HG02588 (cell line): ENCODE measurements around the gene PRMT5.

ENCODE experiments used
- ATAC-seq: cut with Tn5 transposase; IDR thresholded peaks from one replicate; pipeline ENCODE4 v1.9.1; 2021; ENCODE audit warnings: mild to moderate bottlenecking, moderate library complexity; ENCODE audit not compliant: unreplicated experiment

The PRMT5 gene

DNA sequence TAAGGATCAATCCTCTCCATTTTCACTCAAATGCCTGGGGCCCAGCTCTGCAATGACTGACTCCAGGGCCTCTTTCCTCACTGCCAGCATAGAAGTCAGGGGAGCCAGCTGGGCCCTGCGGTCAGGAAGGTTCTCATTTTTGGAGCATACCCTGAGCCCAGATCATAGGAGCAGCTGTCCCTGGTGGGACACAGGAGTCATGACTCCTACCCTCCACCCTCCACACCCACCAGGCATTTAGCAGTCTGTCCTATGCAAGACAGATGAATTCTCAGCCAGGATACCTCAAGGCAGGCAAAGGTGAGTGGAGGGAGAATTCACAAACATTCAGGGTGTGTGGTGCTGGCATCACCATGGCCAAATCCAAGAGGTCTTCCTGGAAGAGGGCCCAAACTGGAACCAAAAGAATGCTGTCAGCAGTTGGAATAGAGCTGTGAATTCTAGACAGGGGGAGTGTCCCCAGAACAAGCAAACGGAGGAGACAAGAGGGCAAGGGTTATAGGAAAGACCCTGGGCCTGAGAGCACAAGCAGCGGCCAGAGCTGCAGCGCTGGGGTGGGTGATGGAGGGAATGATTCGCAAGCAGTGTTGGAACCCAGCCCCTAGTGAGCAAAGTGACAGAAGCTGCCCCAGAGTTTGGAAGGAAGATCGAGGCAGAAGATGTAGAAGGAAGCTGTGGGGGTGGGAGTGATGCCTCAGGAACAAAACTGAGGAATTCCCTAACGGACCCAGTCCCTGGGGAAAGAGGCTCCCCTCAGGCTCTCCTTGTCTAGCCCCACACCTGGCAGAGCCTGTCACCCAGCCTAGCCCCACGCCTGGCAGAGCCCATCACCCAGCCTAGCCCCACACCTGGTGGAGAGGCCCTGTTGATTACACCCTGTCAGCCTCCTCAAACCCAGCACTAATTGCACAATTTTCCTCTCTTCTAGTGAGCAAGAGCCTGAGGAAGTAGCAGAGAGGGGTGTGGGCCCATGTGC is 50.6 kb downstream of the PRMT5 start:
- ATAC-seq, result no peak

DNA sequence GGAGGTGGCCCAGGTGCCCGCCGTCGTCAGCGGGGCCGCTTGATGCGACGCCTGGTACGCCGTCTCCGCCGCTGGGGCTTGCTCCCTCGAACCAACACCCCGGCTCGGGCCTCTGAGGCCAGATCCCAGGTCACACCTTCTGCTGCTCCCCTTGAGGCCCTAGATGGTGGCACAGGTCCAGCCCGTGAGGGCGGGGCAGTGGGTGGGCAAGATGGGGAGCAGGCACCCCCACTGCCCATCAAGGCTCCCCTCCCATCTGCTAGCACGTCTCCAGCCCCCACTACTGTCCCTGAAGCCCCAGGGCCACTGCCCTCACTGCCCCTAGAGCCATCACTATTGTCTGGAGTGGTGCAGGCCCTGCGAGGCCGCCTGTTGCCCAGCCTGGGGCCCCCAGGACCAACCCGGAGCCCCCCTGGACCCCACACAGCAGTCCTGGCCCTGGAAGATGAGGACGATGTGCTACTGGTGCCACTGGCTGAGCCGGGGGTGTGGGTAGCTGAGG is 52.1 kb downstream of the PRMT5 start:
- no peak for ATAC-seq

DNA sequence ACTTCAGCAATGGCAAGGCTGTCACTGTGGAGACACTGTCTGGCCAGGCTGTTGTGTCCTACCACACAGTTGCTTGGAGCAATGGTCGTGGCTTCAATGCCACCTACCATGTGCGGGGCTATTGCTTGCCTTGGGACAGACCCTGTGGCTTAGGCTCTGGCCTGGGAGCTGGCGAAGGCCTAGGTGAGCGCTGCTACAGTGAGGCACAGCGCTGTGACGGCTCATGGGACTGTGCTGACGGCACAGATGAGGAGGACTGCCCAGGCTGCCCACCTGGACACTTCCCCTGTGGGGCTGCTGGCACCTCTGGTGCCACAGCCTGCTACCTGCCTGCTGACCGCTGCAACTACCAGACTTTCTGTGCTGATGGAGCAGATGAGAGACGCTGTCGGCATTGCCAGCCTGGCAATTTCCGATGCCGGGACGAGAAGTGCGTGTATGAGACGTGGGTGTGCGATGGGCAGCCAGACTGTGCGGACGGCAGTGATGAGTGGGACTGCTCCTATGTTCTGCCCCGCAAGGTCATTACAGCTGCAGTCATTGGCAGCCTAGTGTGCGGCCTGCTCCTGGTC is 53.3 kb downstream of the PRMT5 start:
- ATAC-seq, result no peak

DNA sequence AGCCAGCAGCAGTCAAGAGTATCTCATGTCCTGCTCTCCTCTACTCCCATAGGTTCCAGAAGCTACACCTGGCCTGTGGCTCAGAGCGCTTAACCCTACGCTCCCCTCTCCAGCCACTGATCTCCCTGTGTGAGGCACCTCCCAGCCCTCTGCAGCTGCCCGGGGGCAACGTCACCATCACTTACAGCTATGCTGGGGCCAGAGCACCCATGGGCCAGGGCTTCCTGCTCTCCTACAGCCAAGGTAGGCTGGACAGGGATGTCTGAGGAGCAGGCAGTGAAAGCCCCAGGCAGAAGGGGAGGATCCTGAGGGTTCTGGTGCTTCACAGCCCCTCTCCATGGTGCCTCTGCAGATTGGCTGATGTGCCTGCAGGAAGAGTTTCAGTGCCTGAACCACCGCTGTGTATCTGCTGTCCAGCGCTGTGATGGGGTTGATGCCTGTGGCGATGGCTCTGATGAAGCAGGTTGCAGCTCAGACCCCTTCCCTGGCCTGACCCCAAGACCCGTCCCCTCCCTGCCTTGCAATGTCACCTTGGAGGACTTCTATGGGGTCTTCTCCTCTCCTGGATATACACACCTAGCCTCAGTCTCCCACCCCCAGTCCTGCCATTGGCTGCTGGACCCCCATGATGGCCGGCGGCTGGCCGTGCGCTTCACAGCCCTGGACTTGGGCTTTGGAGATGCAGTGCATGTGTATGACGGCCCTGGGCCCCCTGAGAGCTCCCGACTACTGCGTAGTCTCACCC is 54.0 kb downstream of the PRMT5 start:
- no peak for ATAC-seq

DNA sequence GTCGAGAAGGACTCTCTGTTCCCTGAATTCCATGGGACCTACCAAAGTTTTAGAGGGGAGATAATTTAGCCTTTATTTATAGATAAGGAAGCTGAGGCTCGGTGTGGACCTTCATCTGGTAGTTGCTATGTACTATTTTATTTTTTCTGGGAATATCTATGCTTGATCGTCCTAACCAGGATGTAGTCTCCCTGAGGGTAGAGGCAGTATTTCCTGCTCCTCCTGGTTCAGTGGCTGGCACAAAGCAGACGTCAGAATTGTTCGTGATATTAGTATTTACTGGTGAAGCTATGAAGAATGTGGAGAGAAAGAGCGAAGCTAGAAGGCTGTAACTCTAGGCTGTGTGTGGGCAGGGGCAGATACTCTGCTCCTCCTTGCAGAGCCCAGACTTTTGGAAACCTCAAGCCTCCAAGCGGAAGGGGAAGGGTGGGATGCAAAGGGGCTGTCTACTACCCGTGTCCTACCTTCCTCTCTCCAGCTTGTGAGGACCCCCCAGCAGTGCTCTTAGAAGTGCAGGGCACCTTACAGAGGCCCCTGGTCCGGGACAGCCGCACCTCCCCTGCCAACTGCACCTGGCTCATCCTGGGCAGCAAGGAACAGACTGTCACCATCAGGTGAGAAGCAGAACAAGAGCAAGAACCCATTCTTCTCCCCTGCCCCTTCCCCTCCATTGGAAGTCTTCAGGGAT is 56.2 kb downstream of the PRMT5 start:
- ATAC-seq, result no peak

DNA sequence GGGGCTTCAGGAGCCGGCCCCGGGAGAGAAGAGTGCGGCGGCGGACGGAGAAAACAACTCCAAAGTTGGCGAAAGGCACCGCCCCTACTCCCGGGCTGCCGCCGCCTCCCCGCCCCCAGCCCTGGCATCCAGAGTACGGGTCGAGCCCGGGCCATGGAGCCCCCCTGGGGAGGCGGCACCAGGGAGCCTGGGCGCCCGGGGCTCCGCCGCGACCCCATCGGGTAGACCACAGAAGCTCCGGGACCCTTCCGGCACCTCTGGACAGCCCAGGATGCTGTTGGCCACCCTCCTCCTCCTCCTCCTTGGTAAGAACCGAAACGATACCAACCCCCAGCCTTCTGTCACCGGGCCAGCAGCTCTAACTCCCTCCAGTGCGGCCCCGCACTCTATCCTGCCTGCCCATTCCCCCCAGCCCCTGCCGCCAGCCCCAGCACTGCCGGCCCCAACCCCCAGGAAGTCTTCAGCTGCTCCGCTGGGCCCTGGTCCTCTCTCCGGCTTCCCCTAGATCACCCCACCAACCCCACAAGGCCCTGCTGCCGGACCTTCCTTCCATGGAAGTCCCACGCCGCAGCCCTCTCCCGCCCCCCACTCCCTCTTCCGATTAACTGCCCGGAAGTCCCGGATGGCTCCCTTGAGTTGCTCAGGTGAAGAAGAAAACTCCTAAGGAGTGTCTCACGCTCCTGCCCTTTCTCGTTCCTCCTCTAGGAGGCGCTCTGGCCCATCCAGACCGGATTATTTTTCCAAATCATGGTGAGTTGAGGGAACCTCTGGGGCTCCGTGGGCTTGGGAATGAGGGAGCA is 56.9 kb downstream of the PRMT5 start:
- ATAC-seq, result peak; percentile 21

DNA sequence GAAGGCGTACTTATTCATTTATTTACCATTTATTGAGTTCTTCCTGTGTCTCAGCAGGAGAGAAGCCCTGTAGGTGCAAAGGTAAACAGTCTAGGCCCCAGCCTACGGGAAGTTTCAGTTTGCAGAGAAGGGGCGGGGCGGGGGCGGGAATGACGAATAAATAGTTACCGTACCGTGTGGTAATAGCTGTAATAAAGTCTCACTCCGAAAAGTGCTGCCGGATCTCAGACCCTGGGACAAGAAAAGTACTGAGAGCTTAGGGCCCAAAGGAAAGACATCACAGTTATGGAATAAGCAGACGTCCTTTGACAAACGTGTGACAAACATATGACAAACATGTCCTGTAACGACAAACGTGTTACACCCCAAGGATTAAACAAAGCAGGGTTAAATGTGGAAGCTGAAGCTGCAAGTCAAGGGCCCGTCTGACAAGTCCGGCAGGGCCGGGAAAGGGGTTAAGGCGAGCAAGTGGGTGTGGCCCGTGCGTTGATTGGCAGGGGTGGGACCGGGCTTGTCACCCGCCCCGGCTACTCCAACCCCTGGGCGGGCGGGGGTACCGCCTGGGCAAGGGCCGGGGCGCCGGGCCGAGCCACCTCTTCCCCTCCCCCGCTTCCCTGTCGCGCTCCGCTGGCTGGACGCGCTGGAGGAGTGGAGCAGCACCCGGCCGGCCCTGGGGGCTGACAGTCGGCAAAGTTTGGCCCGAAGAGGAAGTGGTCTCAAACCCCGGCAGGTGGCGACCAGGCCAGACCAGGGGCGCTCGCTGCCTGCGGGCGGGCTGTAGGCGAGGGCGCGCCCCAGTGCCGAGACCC is 57.7 kb downstream of the PRMT5 start, which contains the start of gene LRP10:
LRP10 (plus strand) TSS at position 517 of the 809 bp plus-strand sequence. CDS start 564 bp downstream, outside the sequence.
- ATAC-seq, result peak; percentile 86

DNA sequence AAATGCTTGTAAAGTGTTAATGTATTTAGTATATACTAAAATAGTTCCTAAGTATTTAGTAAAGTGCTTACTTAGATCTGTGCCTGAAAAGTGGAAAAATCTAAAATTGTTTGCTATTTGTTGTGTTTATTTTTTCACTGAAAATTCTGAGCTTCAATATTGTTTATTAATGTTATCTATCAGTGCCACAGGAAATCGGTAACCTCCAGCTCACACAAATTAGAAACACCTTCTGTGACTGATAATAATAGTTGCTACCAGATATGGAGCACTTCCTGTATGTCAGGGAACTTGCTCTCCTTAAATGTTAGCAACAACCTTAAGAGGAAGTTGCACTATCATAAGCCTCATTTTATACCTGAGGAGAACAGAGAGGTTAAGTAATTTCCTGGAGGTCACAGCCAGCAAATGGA is 58.4 kb downstream of the PRMT5 start:
- ATAC-seq, result peak; percentile 30
